GM23338 (cell line): Measurements from ENCODE around the gene NCOA4. TPM values are rescaled to one million over a fixed set of nuclear protein-coding genes. Genes with fewer than 3 reads are reported as not detected.

ENCODE experiments used
- ATAC-seq: fragments of 200-7000 bp; cut with Tn5 transposase; 3 replicates; pipeline ENCODE4 v1.9.1; 2020
- DNase-seq: peaks from one replicate; pipeline ENCODE4 v3.0.0-alpha.2; 2015; ENCODE audit warnings: low spot score
- H2AFZ ChIP-seq: fragments of 200-600 bp; sonication (generic); 2 replicates; pipeline ENCODE4 v1.8.0; 2016; ENCODE audit warnings: antibody characterized with exemption, mild to moderate bottlenecking, moderate library complexity
- H3F3A ChIP-seq: fragments of 200-600 bp; sonication (generic); replicated peaks from 2 replicates; pipeline ENCODE4 v1.8.0; 2017; ENCODE audit warnings: antibody characterized with exemption, mixed run types, low read depth
- H3K27ac ChIP-seq: fragments of 200-600 bp; sonication (generic); 2 replicates; pipeline ENCODE4 v1.6.1; 2016; ENCODE audit warnings: low read depth
- H3K27me3 ChIP-seq: fragments of 200-600 bp; sonication (generic); 2 replicates; pipeline ENCODE4 v1.8.0; 2016; ENCODE audit warnings: mild to moderate bottlenecking, mixed run types, moderate library complexity; ENCODE audit not compliant: insufficient read depth
- H3K36me3 ChIP-seq: fragments of 200-600 bp; sonication (generic); 2 replicates; pipeline ENCODE4 v1.8.0; 2016; ENCODE audit warnings: mild to moderate bottlenecking; ENCODE audit not compliant: insufficient read depth
- H3K4me1 ChIP-seq: fragments of 200-600 bp; sonication (generic); 2 replicates; pipeline ENCODE4 v1.8.0; 2016; ENCODE audit warnings: mild to moderate bottlenecking, moderate library complexity; ENCODE audit not compliant: insufficient read depth
- H3K4me2 ChIP-seq: fragments of 200-600 bp; sonication (generic); 2 replicates; pipeline ENCODE4 v1.7.1; 2017; ENCODE audit warnings: mixed run types
- H3K4me3 ChIP-seq: fragments of 200-600 bp; sonication (generic); 2 replicates; pipeline ENCODE4 v1.6.1; 2016; ENCODE audit warnings: mixed run types
- H3K79me2 ChIP-seq: fragments of 200-600 bp; sonication (generic); replicated peaks from 2 replicates; pipeline ENCODE4 v1.8.0; 2017; ENCODE audit warnings: mild to moderate bottlenecking; ENCODE audit not compliant: insufficient read depth
- H3K9me2 ChIP-seq: fragments of 200-600 bp; sonication (generic); 2 replicates; pipeline ENCODE4 v1.8.0; 2017; ENCODE audit not compliant: insufficient read depth
- H4K20me1 ChIP-seq: fragments of 200-600 bp; sonication (generic); replicated peaks from 2 replicates; pipeline ENCODE4 v1.8.0; 2017; ENCODE audit warnings: mild to moderate bottlenecking; ENCODE audit not compliant: insufficient read depth
- H3K27ac Mint-ChIP-seq: 2 replicates; pipeline ENCODE4 v1.8.0; 2020; ENCODE audit warnings: inconsistent platforms, mild to moderate bottlenecking, moderate library complexity, mixed read lengths
- H3K27me3 Mint-ChIP-seq: 3 replicates; pipeline ENCODE4 v1.8.0; 2022; ENCODE audit warnings: low read depth, mild to moderate bottlenecking, moderate library complexity, mixed read lengths, inconsistent platforms; ENCODE audit not compliant: insufficient read depth, poor library complexity
- H3K36me3 Mint-ChIP-seq: 3 replicates; pipeline ENCODE4 v1.8.0; 2021; ENCODE audit warnings: low read depth, mild to moderate bottlenecking, inconsistent platforms, moderate library complexity, mixed read lengths
- H3K4me1 Mint-ChIP-seq: 3 replicates; pipeline ENCODE4 v1.8.0; 2020; ENCODE audit warnings: mild to moderate bottlenecking, inconsistent platforms, mixed read lengths
- H3K4me3 Mint-ChIP-seq: 3 replicates; pipeline ENCODE4 v1.8.0; 2021; ENCODE audit warnings: moderate library complexity, mild to moderate bottlenecking, inconsistent platforms, mixed read lengths
- H3K9me3 Mint-ChIP-seq: 3 replicates; pipeline ENCODE4 v1.8.0; 2020; ENCODE audit warnings: moderate library complexity, mild to moderate bottlenecking, inconsistent platforms, mixed read lengths
- CREB1 ChIP-seq: fragments of 250-450 bp; sonication (Bioruptor Pico); IDR thresholded peaks from 2 replicates; pipeline ENCODE4 v1.5.0; 2020; ENCODE audit warnings: low read depth, mild to moderate bottlenecking, moderate library complexity
- CTCF ChIP-seq, 2 experiments: fragments of 200-600 bp in 1 of 2; sonication (generic) in 1 of 2; conservative IDR thresholded peaks; 2 replicates each; pipeline versions ENCODE4 v1.5.1 to v1.6.1; 2016 to 2017; ENCODE audit warnings: antibody characterized with exemption in 2 of 2, low read depth in 2 of 2, mild to moderate bottlenecking in 2 of 2, moderate library complexity in 1 of 2
- ETS1 ChIP-seq: IDR thresholded peaks from 2 replicates; pipeline ENCODE4 v1.6.1; 2016; ENCODE audit warnings: antibody characterized with exemption
- EZH2 ChIP-seq: fragments of 200-600 bp; sonication (generic); IDR thresholded peaks from one replicate; pipeline ENCODE4 v1.8.0; 2017; ENCODE audit warnings: antibody characterized with exemption, mild to moderate bottlenecking, low read depth; ENCODE audit not compliant: unreplicated experiment
- EZH2phosphoT487 ChIP-seq: fragments of 200-600 bp; sonication (generic); IDR thresholded peaks from one replicate; pipeline ENCODE4 v1.8.1; 2018; ENCODE audit warnings: antibody characterized with exemption; ENCODE audit not compliant: unreplicated experiment
- JUNB ChIP-seq: IDR thresholded peaks from one replicate; pipeline ENCODE4 v1.6.1; 2016; ENCODE audit warnings: antibody characterized with exemption; ENCODE audit not compliant: unreplicated experiment
- NANOG ChIP-seq: IDR thresholded peaks from 2 replicates; pipeline ENCODE4 v1.6.1; 2016; ENCODE audit warnings: antibody characterized with exemption, borderline replicate concordance
- POLR2AphosphoS5 ChIP-seq: IDR thresholded peaks from 2 replicates; pipeline ENCODE4 v1.6.1; 2016; ENCODE audit warnings: antibody characterized with exemption, low read depth
- STAT1 ChIP-seq: IDR thresholded peaks from one replicate; pipeline ENCODE4 v1.6.1; 2016; ENCODE audit warnings: antibody characterized with exemption; ENCODE audit not compliant: unreplicated experiment
- ZNF114 ChIP-seq: fragments of 250-450 bp; sonication (Bioruptor Pico); IDR thresholded peaks from 2 replicates; pipeline ENCODE4 v1.5.0; 2020; ENCODE audit warnings: mild to moderate bottlenecking, moderate library complexity
- ZNF331 ChIP-seq: fragments of 250-450 bp; sonication (Bioruptor Pico); IDR thresholded peaks from 2 replicates; pipeline ENCODE4 v1.5.0; 2020; ENCODE audit warnings: low read depth, mild to moderate bottlenecking, moderate library complexity
- polyA plus RNA-seq: library from polyadenylated mRNA; unstranded; fragments of >200 nt; fragmentation: Nextera tagmentation; extraction: Ambion mirVana; gene quantifications from 2 replicates; pipeline ENCODE4 v1.2.1, GENCODE V29; 2016
- total RNA-seq: library from RNA; depleted of rRNA; stranded (reverse); fragments of >200 nt; shearing (Covaris generic); gene quantifications from 2 replicates; pipeline ENCODE4 v1.2.3, GENCODE V29; 2014
- TF ChIP-seq, protein P1 (sequence below): IDR thresholded peaks from one replicate; pipeline ENCODE4 v1.6.1; 2018; ENCODE audit warnings: antibody characterized with exemption; ENCODE audit not compliant: unreplicated experiment
- TF ChIP-seq, protein P2 (sequence below): fragments of 250-450 bp; sonication (Bioruptor Pico); IDR thresholded peaks from 2 replicates; pipeline ENCODE4 v1.5.0; 2020; ENCODE audit warnings: mild to moderate bottlenecking, moderate library complexity

Gene NCOA4
- total and polyA plus RNA-seq, 2 experiments from 2014 or later: 24.9 to 76.9 TPM

- no peak overlapping the region for H2AFZ ChIP-seq
- no peak overlapping the region for H3K4me3 ChIP-seq
- no peak overlapping the region for H3K4me2 ChIP-seq
- no peaks in the 10 kb centered on the region for H3K27me3 ChIP-seq
- H3K79me2 ChIP-seq: peaks cover 65% of the 10 kb centered on the region
- H3K27ac Mint-ChIP-seq: no peak overlapping the region
- H3K9me3 Mint-ChIP-seq: no peaks in the 10 kb centered on the region
- no peaks in the 10 kb centered on the region for H3F3A ChIP-seq
- H3K27ac ChIP-seq: no peak overlapping the region
- no peaks in the 10 kb centered on the region for H3K27me3 Mint-ChIP-seq
- peaks cover 3% of the 10 kb centered on the region; the same call in 1 of the 2 replicates for H3K36me3 ChIP-seq
- H3K9me2 ChIP-seq: no peaks in the 10 kb centered on the region
- no peak for TF ChIP-seq STAT1
- TF ChIP-seq EZH2phosphoT487: no peak
- no peak for TF ChIP-seq EZH2
- TF ChIP-seq CTCF (conservative IDR thresholded peaks at IDR 0.05; ENCODE audit: low read depth in 2 of 2): no peak
- no peak for TF ChIP-seq CREB1 (CRISPR knock-in tag)
- TF ChIP-seq, protein P1, sequence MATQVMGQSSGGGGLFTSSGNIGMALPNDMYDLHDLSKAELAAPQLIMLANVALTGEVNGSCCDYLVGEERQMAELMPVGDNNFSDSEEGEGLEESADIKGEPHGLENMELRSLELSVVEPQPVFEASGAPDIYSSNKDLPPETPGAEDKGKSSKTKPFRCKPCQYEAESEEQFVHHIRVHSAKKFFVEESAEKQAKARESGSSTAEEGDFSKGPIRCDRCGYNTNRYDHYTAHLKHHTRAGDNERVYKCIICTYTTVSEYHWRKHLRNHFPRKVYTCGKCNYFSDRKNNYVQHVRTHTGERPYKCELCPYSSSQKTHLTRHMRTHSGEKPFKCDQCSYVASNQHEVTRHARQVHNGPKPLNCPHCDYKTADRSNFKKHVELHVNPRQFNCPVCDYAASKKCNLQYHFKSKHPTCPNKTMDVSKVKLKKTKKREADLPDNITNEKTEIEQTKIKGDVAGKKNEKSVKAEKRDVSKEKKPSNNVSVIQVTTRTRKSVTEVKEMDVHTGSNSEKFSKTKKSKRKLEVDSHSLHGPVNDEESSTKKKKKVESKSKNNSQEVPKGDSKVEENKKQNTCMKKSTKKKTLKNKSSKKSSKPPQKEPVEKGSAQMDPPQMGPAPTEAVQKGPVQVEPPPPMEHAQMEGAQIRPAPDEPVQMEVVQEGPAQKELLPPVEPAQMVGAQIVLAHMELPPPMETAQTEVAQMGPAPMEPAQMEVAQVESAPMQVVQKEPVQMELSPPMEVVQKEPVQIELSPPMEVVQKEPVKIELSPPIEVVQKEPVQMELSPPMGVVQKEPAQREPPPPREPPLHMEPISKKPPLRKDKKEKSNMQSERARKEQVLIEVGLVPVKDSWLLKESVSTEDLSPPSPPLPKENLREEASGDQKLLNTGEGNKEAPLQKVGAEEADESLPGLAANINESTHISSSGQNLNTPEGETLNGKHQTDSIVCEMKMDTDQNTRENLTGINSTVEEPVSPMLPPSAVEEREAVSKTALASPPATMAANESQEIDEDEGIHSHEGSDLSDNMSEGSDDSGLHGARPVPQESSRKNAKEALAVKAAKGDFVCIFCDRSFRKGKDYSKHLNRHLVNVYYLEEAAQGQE: no peak
- TF ChIP-seq, protein P2, sequence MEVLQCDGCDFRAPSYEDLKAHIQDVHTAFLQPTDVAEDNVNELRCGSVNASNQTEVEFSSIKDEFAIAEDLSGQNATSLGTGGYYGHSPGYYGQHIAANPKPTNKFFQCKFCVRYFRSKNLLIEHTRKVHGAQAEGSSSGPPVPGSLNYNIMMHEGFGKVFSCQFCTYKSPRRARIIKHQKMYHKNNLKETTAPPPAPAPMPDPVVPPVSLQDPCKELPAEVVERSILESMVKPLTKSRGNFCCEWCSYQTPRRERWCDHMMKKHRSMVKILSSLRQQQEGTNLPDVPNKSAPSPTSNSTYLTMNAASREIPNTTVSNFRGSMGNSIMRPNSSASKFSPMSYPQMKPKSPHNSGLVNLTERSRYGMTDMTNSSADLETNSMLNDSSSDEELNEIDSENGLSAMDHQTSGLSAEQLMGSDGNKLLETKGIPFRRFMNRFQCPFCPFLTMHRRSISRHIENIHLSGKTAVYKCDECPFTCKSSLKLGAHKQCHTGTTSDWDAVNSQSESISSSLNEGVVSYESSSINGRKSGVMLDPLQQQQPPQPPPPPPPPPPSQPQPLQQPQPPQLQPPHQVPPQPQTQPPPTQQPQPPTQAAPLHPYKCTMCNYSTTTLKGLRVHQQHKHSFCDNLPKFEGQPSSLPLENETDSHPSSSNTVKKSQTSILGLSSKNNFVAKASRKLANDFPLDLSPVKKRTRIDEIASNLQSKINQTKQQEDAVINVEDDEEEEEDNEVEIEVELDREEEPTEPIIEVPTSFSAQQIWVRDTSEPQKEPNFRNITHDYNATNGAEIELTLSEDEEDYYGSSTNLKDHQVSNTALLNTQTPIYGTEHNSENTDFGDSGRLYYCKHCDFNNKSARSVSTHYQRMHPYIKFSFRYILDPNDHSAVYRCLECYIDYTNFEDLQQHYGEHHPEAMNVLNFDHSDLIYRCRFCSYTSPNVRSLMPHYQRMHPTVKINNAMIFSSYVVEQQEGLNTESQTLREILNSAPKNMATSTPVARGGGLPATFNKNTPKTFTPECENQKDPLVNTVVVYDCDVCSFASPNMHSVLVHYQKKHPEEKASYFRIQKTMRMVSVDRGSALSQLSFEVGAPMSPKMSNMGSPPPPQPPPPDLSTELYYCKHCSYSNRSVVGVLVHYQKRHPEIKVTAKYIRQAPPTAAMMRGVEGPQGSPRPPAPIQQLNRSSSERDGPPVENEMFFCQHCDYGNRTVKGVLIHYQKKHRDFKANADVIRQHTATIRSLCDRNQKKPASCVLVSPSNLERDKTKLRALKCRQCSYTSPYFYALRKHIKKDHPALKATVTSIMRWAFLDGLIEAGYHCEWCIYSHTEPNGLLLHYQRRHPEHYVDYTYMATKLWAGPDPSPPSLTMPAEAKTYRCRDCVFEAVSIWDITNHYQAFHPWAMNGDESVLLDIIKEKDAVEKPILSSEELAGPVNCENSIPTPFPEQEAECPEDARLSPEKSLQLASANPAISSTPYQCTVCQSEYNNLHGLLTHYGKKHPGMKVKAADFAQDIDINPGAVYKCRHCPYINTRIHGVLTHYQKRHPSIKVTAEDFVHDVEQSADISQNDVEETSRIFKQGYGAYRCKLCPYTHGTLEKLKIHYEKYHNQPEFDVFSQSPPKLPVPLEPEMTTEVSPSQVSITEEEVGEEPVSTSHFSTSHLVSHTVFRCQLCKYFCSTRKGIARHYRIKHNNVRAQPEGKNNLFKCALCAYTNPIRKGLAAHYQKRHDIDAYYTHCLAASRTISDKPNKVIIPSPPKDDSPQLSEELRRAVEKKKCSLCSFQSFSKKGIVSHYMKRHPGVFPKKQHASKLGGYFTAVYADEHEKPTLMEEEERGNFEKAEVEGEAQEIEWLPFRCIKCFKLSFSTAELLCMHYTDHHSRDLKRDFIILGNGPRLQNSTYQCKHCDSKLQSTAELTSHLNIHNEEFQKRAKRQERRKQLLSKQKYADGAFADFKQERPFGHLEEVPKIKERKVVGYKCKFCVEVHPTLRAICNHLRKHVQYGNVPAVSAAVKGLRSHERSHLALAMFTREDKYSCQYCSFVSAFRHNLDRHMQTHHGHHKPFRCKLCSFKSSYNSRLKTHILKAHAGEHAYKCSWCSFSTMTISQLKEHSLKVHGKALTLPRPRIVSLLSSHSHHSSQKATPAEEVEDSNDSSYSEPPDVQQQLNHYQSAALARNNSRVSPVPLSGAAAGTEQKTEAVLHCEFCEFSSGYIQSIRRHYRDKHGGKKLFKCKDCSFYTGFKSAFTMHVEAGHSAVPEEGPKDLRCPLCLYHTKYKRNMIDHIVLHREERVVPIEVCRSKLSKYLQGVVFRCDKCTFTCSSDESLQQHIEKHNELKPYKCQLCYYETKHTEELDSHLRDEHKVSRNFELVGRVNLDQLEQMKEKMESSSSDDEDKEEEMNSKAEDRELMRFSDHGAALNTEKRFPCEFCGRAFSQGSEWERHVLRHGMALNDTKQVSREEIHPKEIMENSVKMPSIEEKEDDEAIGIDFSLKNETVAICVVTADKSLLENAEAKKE (CRISPR knock-in tag): no peak
- no peak for TF ChIP-seq JUNB
- TF ChIP-seq ZNF114 (CRISPR knock-in tag): no peak
- no peak for TF ChIP-seq NANOG
- no peak for TF ChIP-seq POLR2AphosphoS5
- TF ChIP-seq ETS1: no peak
- TF ChIP-seq ZNF331 (CRISPR knock-in tag): no peak
- no peak for DNase-seq
- peaks cover 22% of the 10 kb centered on the region for H4K20me1 ChIP-seq
- ATAC-seq: no peak
- H3K4me1 ChIP-seq: peaks cover 21% of the 10 kb centered on the region
- peaks cover 28% of the 10 kb centered on the region; the same call in 2 of the 3 replicates for H3K36me3 Mint-ChIP-seq
- H3K4me1 Mint-ChIP-seq: peaks cover 17% of the 10 kb centered on the region
- no peak overlapping the region for H3K4me3 Mint-ChIP-seq
Measured at GRCh38 chr10:46016811-46017210, 13.6 kb downstream of the NCOA4 start.
